ENCODE data around the gene B3GNT8. TPM values are rescaled to one million over a fixed set of nuclear protein-coding genes. Genes with fewer than 3 reads are reported as not detected.
"Not testable (repeated sequence)": the region's sequence is repeated elsewhere in the genome, so short reads cannot be mapped to it uniquely, and the experiment has no call there.

B3GNT8 gene
- polyA plus RNA-seq, 5 donors, result 4.0 to 9.0 (median 5.9) TPM

- DNase-seq, result no peak
Observed at GRCh38 chr19:41416194-41416674, 10.9 kb downstream of the B3GNT8 start.

GRCh38 chr19:41415154-41415571 is 12.0 kb downstream of the B3GNT8 start:
- no peak for DNase-seq

- DNase-seq, result no peak
Observed at GRCh38 chr19:41414461-41414860, 12.7 kb downstream of the B3GNT8 start.

- no peak for DNase-seq
Observed at GRCh38 chr19:41413947-41414346, 13.2 kb downstream of the B3GNT8 start.

- DNase-seq, result no peak
Observed at GRCh38 chr19:41412953-41413352, 14.2 kb downstream of the B3GNT8 start.

GRCh38 chr19:41411968-41412265 is 15.3 kb downstream of the B3GNT8 start:
- no peak for DNase-seq

- DNase-seq, result no peak
Observed at GRCh38 chr19:41411100-41411967, 15.8 kb downstream of the B3GNT8 start.

GRCh38 chr19:41410336-41411054 is 16.7 kb downstream of the B3GNT8 start:
- DNase-seq, result no peak

GRCh38 chr19:41409288-41409687 is 17.9 kb downstream of the B3GNT8 start:
- DNase-seq, result peak; percentile 28 to 29

GRCh38 chr19:41408846-41409245 is 18.3 kb downstream of the B3GNT8 start:
- DNase-seq, result not testable (repeated sequence)

- DNase-seq, result no peak
Observed at GRCh38 chr19:41408256-41408655, 18.9 kb downstream of the B3GNT8 start.

GRCh38 chr19:41407271-41407670 is 19.9 kb downstream of the B3GNT8 start:
- DNase-seq, result no peak

GRCh38 chr19:41405776-41406175 is 21.4 kb downstream of the B3GNT8 start:
- DNase-seq, result no peak

GRCh38 chr19:41403181-41403970 is 23.8 kb downstream of the B3GNT8 start:
- no peak for DNase-seq

- no peak for DNase-seq
Observed at GRCh38 chr19:41402010-41402409, 25.2 kb downstream of the B3GNT8 start.

- no peak for DNase-seq
Observed at GRCh38 chr19:41401483-41401882, 25.7 kb downstream of the B3GNT8 start.

GRCh38 chr19:41399525-41399924 is 27.6 kb downstream of the B3GNT8 start:
- DNase-seq, result no peak

- DNase-seq, result no peak
Observed at GRCh38 chr19:41399091-41399490, 28.1 kb downstream of the B3GNT8 start.

GRCh38 chr19:41398598-41398997 is 28.6 kb downstream of the B3GNT8 start:
- no peak for DNase-seq

- no peak for DNase-seq
Observed at GRCh38 chr19:41398050-41398418, 29.1 kb downstream of the B3GNT8 start.

GRCh38 chr19:41397086-41398049 is 29.8 kb downstream of the B3GNT8 start, which contains the start of the genes BCKDHA and EXOSC5:
TSS of gene BCKDHA (plus strand) at chr19:41397818. CDS start at chr19:41397828, 10 bp downstream.
TSS of gene EXOSC5 (minus strand) at chr19:41397359. CDS start at chr19:41397328, 31 bp downstream.
- DNase-seq, result peak; percentile 100

Data from right lung (tissue), 5 donors.